A549 (cell line): ENCODE measurements around the gene FAM13A. TPM values are rescaled to one million over a fixed set of nuclear protein-coding genes. Genes with fewer than 3 reads are reported as not detected.

Source experiments
- ATAC-seq, 2 experiments: fragments of 200-7000 bp in 1 of 2; fragments of >200 bp in 1 of 2; cut with Nextera tagmentation in 1 of 2; cut with Tn5 transposase in 1 of 2; 3 replicates each; pipeline versions ENCODE4 v1.8.0 to v1.9.1; 2018 to 2020; ENCODE audit warnings: mild to moderate bottlenecking in 1 of 2, moderate library complexity in 1 of 2
- CTCF ChIA-PET: fragments of 300-600 bp; sonication (Branson Sonifier 250); formaldehyde crosslinking; extraction: SDS; loops from one replicate; lab custom pipeline; 2021; ENCODE audit warnings: antibody characterized with exemption, inconsistent platforms; lab: Yijun Ruan, JAX
- POLR2A ChIA-PET: fragments of 350-600 bp; formaldehyde crosslinking; extraction: SDS; loops from one replicate; lab custom pipeline; 2021; ENCODE audit warnings: antibody characterized with exemption, inconsistent platforms; lab: Yijun Ruan, JAX
- DNase-seq, 2 experiments: peaks; one replicate each; pipeline versions ENCODE4 v3.0.0 to v3.0.0-alpha.2; 2011 to 2016; ENCODE audit warnings: low read depth in 1 of 2, low spot score in 1 of 2
- FAIRE-seq: peaks from 2 replicates; lab custom pipeline; 2011; peaks lifted over from hg19 to GRCh38; lab: Jason Lieb, UNC
- H3K27ac ChIP-seq, 2 experiments: fragments of >200 bp; sonication (Bioruptor Twin); formaldehyde crosslinking; 3 replicates each; pipeline ENCODE4 v1.5.1; 2016 to 2017
- H3K4me1 ChIP-seq: fragments of >200 bp; sonication (Bioruptor Twin); formaldehyde crosslinking; 3 replicates; pipeline ENCODE4 v1.6.1; 2016
- H3K4me2 ChIP-seq: fragments of >200 bp; sonication (Bioruptor Twin); formaldehyde crosslinking; 3 replicates; pipeline ENCODE4 v1.6.1; 2016
- H3K4me3 ChIP-seq: fragments of >200 bp; sonication (Bioruptor Twin); formaldehyde crosslinking; 3 replicates; pipeline ENCODE4 v1.5.1; 2016
- H3K9me3 ChIP-seq: fragments of >200 bp; sonication (Bioruptor Twin); formaldehyde crosslinking; 3 replicates; pipeline ENCODE4 v1.6.1; 2016
- CEBPB ChIP-seq, 2 experiments: fragments of >200 bp in 1 of 2; sonication (Bioruptor Twin) in 1 of 2; formaldehyde crosslinking in 1 of 2; IDR thresholded peaks; 2 replicates each; pipeline ENCODE4 v1.6.1; 2012 to 2016
- CTCF ChIP-seq: fragments of >200 bp; sonication (Bioruptor Twin); formaldehyde crosslinking; IDR thresholded peaks from 3 replicates; pipeline ENCODE4 v1.5.1; 2016
- E2F6 ChIP-seq: IDR thresholded peaks from 2 replicates; pipeline ENCODE4 v1.6.1; 2012; ENCODE audit warnings: low read depth, borderline replicate concordance
- ESRRA ChIP-seq: fragments of 150-350 bp; IDR thresholded peaks from 2 replicates; pipeline ENCODE4 v1.6.1; 2014; ENCODE audit warnings: mild to moderate bottlenecking, low read length, borderline replicate concordance
- FOSB ChIP-seq: fragments of 250-450 bp; sonication (Bioruptor Pico); IDR thresholded peaks from 2 replicates; pipeline ENCODE4 v1.5.0; 2020; ENCODE audit warnings: mild to moderate bottlenecking, moderate library complexity
- HDAC2 ChIP-seq: fragments of 200-600 bp; sonication (generic); IDR thresholded peaks from 2 replicates; pipeline ENCODE4 v1.6.1; 2016
- HES2 ChIP-seq: fragments of >200 bp; sonication (Bioruptor Twin); formaldehyde crosslinking; IDR thresholded peaks from 2 replicates; pipeline ENCODE4 v1.6.1; 2016
- KDM5A ChIP-seq: fragments of 200-600 bp; sonication (generic); IDR thresholded peaks from 2 replicates; pipeline ENCODE4 v1.6.1; 2016; ENCODE audit warnings: antibody characterized with exemption, mild to moderate bottlenecking
- MAX ChIP-seq: IDR thresholded peaks from 2 replicates; pipeline ENCODE4 v1.6.1; 2012
- MYC ChIP-seq: IDR thresholded peaks from 2 replicates; pipeline ENCODE4 v1.6.1; 2012; ENCODE audit warnings: mild to moderate bottlenecking, inconsistent platforms, low read length, improper control_type of control experiment, borderline replicate concordance
- NFE2L2 ChIP-seq: fragments of 150-350 bp; conservative IDR thresholded peaks from 2 replicates; pipeline ENCODE4 v1.6.1; 2014; ENCODE audit warnings: low read length
- PBX3 ChIP-seq: IDR thresholded peaks from 2 replicates; pipeline ENCODE4 v1.6.1; 2012
- PHF8 ChIP-seq: fragments of 200-600 bp; sonication (generic); IDR thresholded peaks from 2 replicates; pipeline ENCODE4 v1.6.1; 2016; ENCODE audit warnings: low read depth, mild to moderate bottlenecking, antibody characterized with exemption, moderate library complexity, borderline replicate concordance
- POLR2A ChIP-seq: IDR thresholded peaks from 2 replicates; pipeline ENCODE4 v1.6.1; 2012; ENCODE audit warnings: mild to moderate bottlenecking, low read length
- RAD21 ChIP-seq, 2 experiments: fragments of >200 bp in 1 of 2; sonication (Bioruptor Twin) in 1 of 2; formaldehyde crosslinking in 1 of 2; IDR thresholded peaks in 1 of 2; conservative IDR thresholded peaks in 1 of 2; 2 replicates in 1 of 2; 3 replicates in 1 of 2; pipeline ENCODE4 v1.6.1; 2012 to 2018; ENCODE audit warnings: inconsistent platforms in 1 of 2
- RCOR1 ChIP-seq: fragments of 150-350 bp; IDR thresholded peaks from 2 replicates; pipeline ENCODE4 v1.6.1; 2014; ENCODE audit warnings: antibody characterized with exemption, low read length, low read depth
- RFX5 ChIP-seq: fragments of 450-650 bp; IDR thresholded peaks from 2 replicates; pipeline ENCODE4 v1.7.1; 2014; ENCODE audit warnings: antibody characterized with exemption, mild to moderate bottlenecking, moderate library complexity
- RNF2 ChIP-seq: fragments of 200-600 bp; sonication (generic); IDR thresholded peaks from 2 replicates; pipeline ENCODE4 v1.6.1; 2016; ENCODE audit warnings: low read depth, mild to moderate bottlenecking, antibody characterized with exemption, moderate library complexity, borderline replicate concordance
- SMC3 ChIP-seq: fragments of >200 bp; sonication (Bioruptor Twin); formaldehyde crosslinking; IDR thresholded peaks from 3 replicates; pipeline ENCODE4 v1.6.1; 2018; ENCODE audit warnings: inconsistent platforms
- SREBF2 ChIP-seq: fragments of 450-650 bp; IDR thresholded peaks from 2 replicates; pipeline ENCODE4 v1.6.1; 2014; ENCODE audit warnings: mild to moderate bottlenecking, moderate library complexity
- USF2 ChIP-seq: fragments of 450-650 bp; IDR thresholded peaks from 2 replicates; pipeline ENCODE4 v1.6.1; 2014; ENCODE audit warnings: antibody characterized with exemption
- ZSCAN20 ChIP-seq: fragments of 250-450 bp; sonication (Bioruptor Pico); IDR thresholded peaks from 2 replicates; pipeline ENCODE4 v1.8.0; 2022; ENCODE audit warnings: mild to moderate bottlenecking, moderate library complexity
- WGBS: methylation state at CpG from one replicate; pipeline ENCODE4 v1.1.6; 2017; ENCODE audit errors: missing lambda C conversion rate; 5-methylcytosine and 5-hydroxymethylcytosine counted together
- polyA plus RNA-seq, 4 experiments: library from polyadenylated mRNA; depleted of rRNA in 3 of 4; stranded (reverse); fragments of >200 nt; fragmentation: RNase III in 1 of 4; extraction: RNeasy Plus Mini Kit Qiagen cat#74134 plus additional on column Dnase treatment in 1 of 4; gene quantifications; 2 replicates in 3 of 4; 3 replicates in 1 of 4; pipeline ENCODE4 v1.2.3, GENCODE V29; 2011 to 2017

FAM13A gene
- polyA plus RNA-seq, 2 of the 4 experiments (the other 2 are of a cell fraction) = 6.5 to 22.0 TPM

- H3K4me2 ChIP-seq = no peak overlapping the region
- POLR2A ChIA-PET = interaction anchor here (0.7 kb wide), 1 partner anchor 98 kb away, joined by 6 read pairs; no protein-coding TSS in a partner anchor
- no peak overlapping the region for H3K4me3 ChIP-seq
- CTCF ChIA-PET = interaction anchor here (0.7 to 8.1 kb wide), 33 partner anchors 12 to 499 kb away, joined by 3 to 112 read pairs (median 4); no protein-coding TSS in a partner anchor
- H3K9me3 ChIP-seq = no peaks in the 10 kb centered on the region
- no peak overlapping the region; a peak in 1 of 6 replicates for H3K27ac ChIP-seq
- no peaks in the 10 kb centered on the region; the same call in 2 of the 3 replicates for H3K4me1 ChIP-seq
- peak; percentile 30 to 70 for DNase-seq
- TF ChIP-seq CEBPB (IDR thresholded peaks at IDR 0.05) (peak in 1 of 2 experiments; percentile 63; a peak in 2 of 4 replicates), MYC (no peak), HDAC2 (no peak), RAD21 (conservative IDR thresholded peaks at IDR 0.05 in 1 of 2, IDR thresholded peaks at IDR 0.05 in 1 of 2) (peak; percentile 87 to 90), CTCF (peak; percentile 81), SMC3 (peak; percentile 95)
- TF ChIP-seq, all 56 proteins: peak for 4
- ATAC-seq (peak; percentile 92 to 95), FAIRE-seq (peak; percentile 56)
- 27% methylated on average over 4 of the region's 4 CpGs for WGBS
Observed at GRCh38 chr4:89024051-89024675, 32.8 kb downstream of the FAM13A start.

GRCh38 chr4:89023140-89023539, 33.8 kb downstream of the FAM13A start:
- WGBS = 55% methylated on average over 1 of the region's 1 CpG
- CTCF ChIA-PET = interaction anchor here (0.6 to 8.1 kb wide), 25 partner anchors 12 to 498 kb away, joined by 3 to 112 read pairs (median 3); no protein-coding TSS in a partner anchor
- TF ChIP-seq RNF2 (no peak), PHF8 (no peak), MAX (no peak)

GRCh38 chr4:89022426-89023128, 34.4 kb downstream of the FAM13A start:
- DNase-seq (no peak), ATAC-seq (no peak), FAIRE-seq (no peak)
- POLR2A ChIA-PET = no interaction called here
- Histone ChIP-seq H3K4me2 (no peak overlapping the region), H3K4me1 (no peaks in the 10 kb centered on the region; the same call in 2 of the 3 replicates), H3K4me3 (no peak overlapping the region), H3K9me3 (no peaks in the 10 kb centered on the region), H3K27ac (no peak overlapping the region)
- CTCF ChIA-PET = interaction anchor here (0.6 to 8.1 kb wide), 16 partner anchors 10 to 492 kb away, joined by 3 to 112 read pairs (median 4); no protein-coding TSS in a partner anchor
- TF ChIP-seq ZSCAN20 (CRISPR knock-in tag) = no peak
- no peak for TF ChIP-seq E2F6
- TF ChIP-seq ESRRA = no peak
- no peak for TF ChIP-seq FOSB (CRISPR knock-in tag)
- TF ChIP-seq PBX3 = no peak
- TF ChIP-seq PHF8 = no peak
- no peak for TF ChIP-seq RAD21 (conservative IDR thresholded peaks at IDR 0.05 in 1 of 2, IDR thresholded peaks at IDR 0.05 in 1 of 2)
- no peak for TF ChIP-seq KDM5A
- no peak for TF ChIP-seq CEBPB (IDR thresholded peaks at IDR 0.05)
- no peak for TF ChIP-seq POLR2A
- no peak for TF ChIP-seq USF2
- no peak for TF ChIP-seq SREBF2
- TF ChIP-seq RFX5 = no peak
- no peak for TF ChIP-seq NFE2L2
- no peak for TF ChIP-seq HES2
- TF ChIP-seq RCOR1 = no peak
- 84% methylated on average over 7 of the region's 7 CpGs for WGBS

More at GRCh38 chr4:89023140-89023539, 33.8 kb downstream of the FAM13A start:
- peak overlapping the region in 1 of 2 experiments; percentile 22; a peak in 1 of 6 replicates for H3K27ac ChIP-seq
- no peaks in the 10 kb centered on the region for H3K9me3 ChIP-seq
- FAIRE-seq (no peak), ATAC-seq (no peak), DNase-seq (no peak)
- no peak overlapping the region for H3K4me2 ChIP-seq
- H3K4me3 ChIP-seq = no peak overlapping the region
- POLR2A ChIA-PET = no interaction called here
- no peaks in the 10 kb centered on the region; the same call in 2 of the 3 replicates for H3K4me1 ChIP-seq
